Adrenal gland (tissue), 12 donors: Measurements from ENCODE around the gene DOCK8. TPM values are rescaled to one million over a fixed set of nuclear protein-coding genes. Genes with fewer than 3 reads are reported as not detected.

ENCODE experiments used
- DNase-seq, 7 donors: peaks; one replicate each; pipeline ENCODE4 v3.0.0-alpha.2; 2019 to 2020
- H3K27ac ChIP-seq, 5 donors: fragments of 200-600 bp; sonication (generic) in 4 of 5; 1 replicate in 3 of 5; 2 replicates in 2 of 5; pipeline versions ENCODE4 v1.5.1 to v1.8.0; 2016 to 2020; ENCODE audit warnings: mild to moderate bottlenecking in 1 of 5
- H3K27me3 ChIP-seq: fragments of 200-600 bp; 2 replicates; pipeline ENCODE4 v1.8.0; 2021
- H3K36me3 ChIP-seq, 2 donors: fragments of 200-600 bp; replicated peaks in 1 of 2; 1 replicate in 1 of 2; 2 replicates in 1 of 2; pipeline versions ENCODE4 v1.5.1 to v1.8.0; 2018 to 2022
- H3K4me1 ChIP-seq, 2 donors: fragments of 200-600 bp; replicated peaks in 1 of 2; 1 replicate in 1 of 2; 2 replicates in 1 of 2; pipeline versions ENCODE4 v1.5.1 to v1.8.0; 2018 to 2021
- H3K4me3 ChIP-seq, 4 donors: fragments of 200-600 bp; sonication (generic) in 3 of 4; one replicate each; pipeline ENCODE4 v1.5.1; 2016 to 2018
- H3K9me3 ChIP-seq, 3 donors: fragments of 200-600 bp; sonication (generic) in 1 of 3; replicated peaks in 1 of 3; 1 replicate in 2 of 3; 2 replicates in 1 of 3; pipeline versions ENCODE4 v1.5.1 to v1.8.0; 2016 to 2021
- POLR2A ChIP-seq, 2 donors: fragments of 450-650 bp; IDR thresholded peaks; one replicate each; pipeline ENCODE4 v1.6.1; 2017; ENCODE audit warnings: antibody characterized with exemption in 2 of 2, mild to moderate bottlenecking in 2 of 2, moderate library complexity in 1 of 2
- WGBS, 4 donors: extraction: QIAGEN DNeasy Blood & Tissue Kit in 2 of 4; methylation state at CpG; one replicate each; pipeline versions ENCODE4 v1.1.5 to v1.1.7; 2013 to 2017; 5-methylcytosine and 5-hydroxymethylcytosine counted together
- intact Hi-C, 2 donors: fragments of 100-400 bp; cut with DNase I; formaldehyde crosslinking; loops; one replicate each; pipeline versions ENCODE4 v1.14.1 to v1.15.0; 2022 to 2023
- polyA plus RNA-seq, 3 donors: library from polyadenylated mRNA; stranded (reverse); fragments of 200-250 nt in 2 of 3; fragments of 350-450 nt in 1 of 3; fragmentation: Illumina TruSeq in 1 of 3; extraction: RNeasy Lipid Tissue Mini Kit (QIAGEN cat#74804) in 1 of 3; gene quantifications; one replicate each; pipeline ENCODE4 v1.2.3, GENCODE V29; 2013 to 2014
- total RNA-seq, 9 donors: library from RNA; depleted of rRNA in 4 of 9; stranded (reverse); fragments of >200 nt in 4 of 9; fragments of 120-200 nt in 1 of 9; fragmentation: NEBNext Ultra II Directional in 1 of 9; extraction: Animal tissue kit (Norgen Biotek cat#: 25700) in 1 of 9; gene quantifications; one replicate each; pipeline versions ENCODE4 v1.1.0 to v1.2.4, GENCODE V29; 2013 to 2023
- TF ChIP-seq, protein P1 (sequence below), 6 experiments: fragments of 450-650 bp in 4 of 6; fragments of 200-600 bp in 2 of 6; sonication (generic) in 1 of 6; IDR thresholded peaks; 1 replicate in 5 of 6; 2 replicates in 1 of 6; pipeline versions ENCODE4 v1.5.1 to v1.8.0; 2016 to 2021; ENCODE audit warnings: antibody characterized with exemption in 6 of 6, mild to moderate bottlenecking in 2 of 6, moderate library complexity in 1 of 6
- donor health status: healthy with polysubstance abuse.
- donor health status: Bipolar disorder and iron deficiency.
- donor health status: DM: yes; HTN: yes; CAD: no.
- donor health status: DM: no; HTN: no; CAD: no.
- donor health status: DM: no; HTN: no; CAD: no.
- donor health status: DM: yes; HTN: yes; CAD: no.

DOCK8 gene
- total and polyA plus RNA-seq, 12 donors = 8.3 to 134 (median 40.5) TPM

DNA sequence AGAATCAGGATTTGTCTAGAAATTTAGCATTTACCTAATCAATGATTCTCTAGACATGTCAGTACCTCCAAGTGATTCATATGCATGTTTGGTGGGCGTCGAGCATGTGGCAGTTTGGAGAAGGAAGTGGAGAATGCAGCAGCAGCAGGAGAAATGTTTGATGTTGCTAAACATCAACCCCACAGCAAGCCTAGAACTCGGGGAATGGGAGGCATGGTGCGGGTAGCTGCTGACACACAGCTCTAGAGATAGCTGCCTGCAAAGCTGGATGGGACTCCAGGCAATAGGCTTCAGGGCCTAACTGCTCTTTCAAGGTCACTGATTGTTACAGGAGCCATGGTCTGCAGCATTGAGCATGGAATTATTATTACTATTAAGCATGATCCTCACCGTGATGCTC, 137.3 kb downstream of the DOCK8 start:
- no peak for TF ChIP-seq POLR2A (IDR thresholded peaks at IDR 0.05)
- TF ChIP-seq, protein P1, sequence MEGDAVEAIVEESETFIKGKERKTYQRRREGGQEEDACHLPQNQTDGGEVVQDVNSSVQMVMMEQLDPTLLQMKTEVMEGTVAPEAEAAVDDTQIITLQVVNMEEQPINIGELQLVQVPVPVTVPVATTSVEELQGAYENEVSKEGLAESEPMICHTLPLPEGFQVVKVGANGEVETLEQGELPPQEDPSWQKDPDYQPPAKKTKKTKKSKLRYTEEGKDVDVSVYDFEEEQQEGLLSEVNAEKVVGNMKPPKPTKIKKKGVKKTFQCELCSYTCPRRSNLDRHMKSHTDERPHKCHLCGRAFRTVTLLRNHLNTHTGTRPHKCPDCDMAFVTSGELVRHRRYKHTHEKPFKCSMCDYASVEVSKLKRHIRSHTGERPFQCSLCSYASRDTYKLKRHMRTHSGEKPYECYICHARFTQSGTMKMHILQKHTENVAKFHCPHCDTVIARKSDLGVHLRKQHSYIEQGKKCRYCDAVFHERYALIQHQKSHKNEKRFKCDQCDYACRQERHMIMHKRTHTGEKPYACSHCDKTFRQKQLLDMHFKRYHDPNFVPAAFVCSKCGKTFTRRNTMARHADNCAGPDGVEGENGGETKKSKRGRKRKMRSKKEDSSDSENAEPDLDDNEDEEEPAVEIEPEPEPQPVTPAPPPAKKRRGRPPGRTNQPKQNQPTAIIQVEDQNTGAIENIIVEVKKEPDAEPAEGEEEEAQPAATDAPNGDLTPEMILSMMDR (IDR thresholded peaks at IDR 0.05) = no peak
- no peaks in the 10 kb centered on the region for H3K9me3 ChIP-seq
- H3K4me3 ChIP-seq = no peak overlapping the region
- peak in 1 of 7 donors; percentile 18 for DNase-seq
- H3K36me3 ChIP-seq = no peaks in the 10 kb centered on the region
- no peak overlapping the region for H3K27ac ChIP-seq
- H3K4me1 ChIP-seq = peaks cover 0 to 7% of the 10 kb centered on the region in 2 donors
- intact Hi-C loops = no loop called here
- WGBS, 4 donors = 84 to 92% (median 87%) methylated on average over 5 of the region's 5 CpGs
- no peaks in the 10 kb centered on the region for H3K27me3 ChIP-seq

DNA sequence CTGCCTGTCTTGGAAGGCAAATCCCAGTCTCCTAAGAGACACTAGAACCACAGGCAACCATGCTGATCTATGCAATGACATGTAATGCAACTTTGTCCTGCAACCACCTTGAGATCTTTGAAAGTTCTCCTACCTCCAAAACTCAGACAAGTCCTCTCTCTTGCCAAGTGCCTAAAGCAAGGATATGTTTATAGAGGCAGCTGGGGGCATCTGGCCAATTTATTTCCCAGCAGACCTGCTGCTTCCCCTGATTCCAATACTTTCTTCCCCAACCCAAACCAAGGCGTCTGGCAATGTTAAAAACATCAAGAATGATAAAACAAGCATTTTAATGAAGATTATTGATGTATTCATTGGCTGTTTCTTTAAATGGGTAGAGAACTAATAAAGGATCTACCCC, 138.4 kb downstream of the DOCK8 start:
- DNase-seq = peak in 2 of 7 donors; percentile 9 to 14
- TF ChIP-seq, protein P1 (IDR thresholded peaks at IDR 0.05) = no peak
- TF ChIP-seq POLR2A (IDR thresholded peaks at IDR 0.05) = no peak
- no peak overlapping the region for H3K4me3 ChIP-seq
- no peaks in the 10 kb centered on the region for H3K36me3 ChIP-seq
- peaks cover 7 to 15% of the 10 kb centered on the region in 2 donors for H3K4me1 ChIP-seq
- intact Hi-C loops = no loop called here
- H3K27me3 ChIP-seq = no peaks in the 10 kb centered on the region
- WGBS, 4 donors = 71 to 89% (median 83%) methylated on average over 1 of the region's 1 CpG
- H3K9me3 ChIP-seq = no peaks in the 10 kb centered on the region
- H3K27ac ChIP-seq = no peak overlapping the region

DNA sequence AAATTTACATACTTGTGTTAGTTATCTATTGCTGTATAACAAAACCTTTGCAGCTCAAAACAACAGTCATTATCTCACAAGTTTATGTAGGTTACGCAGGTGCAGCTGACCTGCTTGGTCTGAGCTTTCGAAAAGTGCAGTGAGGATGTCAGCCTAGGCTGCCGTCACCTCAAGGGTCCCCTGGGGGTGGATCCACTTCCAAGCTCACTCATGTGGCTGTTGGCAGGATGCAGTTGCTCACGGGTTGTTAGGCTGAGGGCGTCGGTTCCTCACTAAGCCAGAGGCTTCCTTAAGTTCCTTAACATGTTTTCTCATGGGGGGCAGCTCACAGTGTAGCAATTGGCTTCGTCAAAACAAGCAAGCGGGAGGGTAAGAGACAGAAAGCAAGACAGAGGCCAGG, 139.8 kb downstream of the DOCK8 start:
- Histone ChIP-seq H3K27me3 (no peaks in the 10 kb centered on the region), H3K27ac (no peak overlapping the region), H3K4me3 (no peak overlapping the region), H3K4me1 (peaks cover 8 to 16% of the 10 kb centered on the region in 2 donors), H3K36me3 (no peaks in the 10 kb centered on the region), H3K9me3 (no peaks in the 10 kb centered on the region)
- TF ChIP-seq, protein P1 (IDR thresholded peaks at IDR 0.05) = no peak
- TF ChIP-seq POLR2A (IDR thresholded peaks at IDR 0.05) = no peak
- intact Hi-C loops = no loop called here
- DNase-seq = no peak
- 81 to 90% (median 85%) methylated on average over 6 to 8 of the region's 8 CpGs for WGBS, 4 donors

DNA sequence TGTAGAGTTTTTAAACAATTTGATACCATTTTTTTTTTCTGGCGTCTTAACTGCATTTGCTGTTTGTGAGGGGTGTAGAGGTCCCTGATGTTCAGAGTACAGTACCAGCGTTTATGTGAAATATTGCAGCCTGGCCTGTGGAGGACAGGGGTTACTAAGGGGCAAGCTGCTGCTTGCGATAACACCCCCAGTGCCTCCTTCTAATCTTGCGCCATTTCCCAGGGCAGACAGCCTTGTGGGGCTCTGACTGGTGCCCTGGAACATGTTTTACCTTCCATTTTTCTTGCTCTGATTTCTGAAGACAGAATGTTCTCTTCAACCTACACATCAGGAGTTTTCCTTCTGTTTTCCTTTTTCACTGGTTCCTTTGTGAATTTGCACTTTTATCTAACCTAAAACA, 142.9 kb downstream of the DOCK8 start:
- Histone ChIP-seq H3K36me3 (no peaks in the 10 kb centered on the region), H3K27me3 (no peaks in the 10 kb centered on the region), H3K27ac (peak overlapping the region in 4 of 5 donors; percentile 27 to 72 (median 45)), H3K4me3 (no peak overlapping the region), H3K9me3 (no peaks in the 10 kb centered on the region), H3K4me1 (peaks cover 8 to 16% of the 10 kb centered on the region in 2 donors)
- intact Hi-C loops = no loop called here
- peak in 1 of 2 donors; percentile 8 for TF ChIP-seq POLR2A (IDR thresholded peaks at IDR 0.05)
- TF ChIP-seq, protein P1 (IDR thresholded peaks at IDR 0.05) = peak in 1 of 6 experiments; percentile 7
- peak; percentile 39 to 80 (median 73) for DNase-seq
- WGBS, 4 donors = 35 to 41% (median 37%) methylated on average over 4 of the region's 4 CpGs
